Measurements from ENCODE around the gene SHLD3. TPM values are rescaled to one million over a fixed set of nuclear protein-coding genes. Genes with fewer than 3 reads are reported as not detected.
A peak's percentile ranks its signal among the peaks of the same experiment; 100 is the strongest.
"Not testable (repeated sequence)": the region's sequence is repeated elsewhere in the genome, so short reads cannot be mapped to it uniquely, and the experiment has no call there.

SHLD3 gene
- polyA plus RNA-seq, 3 donors, result 2.0 to 4.9 (median 2.6) TPM

DNA sequence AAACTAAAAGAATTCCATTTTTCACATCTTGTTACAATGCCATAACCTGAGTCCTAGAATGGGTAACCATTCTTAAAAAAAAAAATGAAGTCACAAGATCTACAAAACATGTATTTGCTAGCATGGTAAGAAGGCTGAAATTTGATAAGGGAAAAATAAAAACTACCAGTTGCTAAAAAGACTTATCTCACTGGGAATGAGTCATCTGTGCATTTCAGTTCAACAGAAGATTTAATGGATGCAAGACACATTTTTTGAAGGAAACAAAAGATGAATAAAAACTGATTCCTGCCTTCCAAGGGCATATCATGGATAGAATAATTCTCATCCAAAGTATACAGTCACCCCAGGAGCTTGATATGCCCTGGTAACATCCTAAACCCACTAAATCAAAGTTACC, 49.9 kb downstream of the SHLD3 start:
- Mint-ChIP-seq H3K27me3 (ENCODE audit: low read depth in 3 of 3) (no peaks in the 10 kb centered on the region), H3K36me3 (peaks cover 60 to 80% of the 10 kb centered on the region in 2 donors), H3K4me3 (no peak overlapping the region), H3K27ac (peak overlapping the region in 2 of 7 donors; percentile 27 to 30), H3K4me1 (peaks cover 47% of the 10 kb centered on the region), H3K9me3 (no peaks in the 10 kb centered on the region)
- H3K4me1 ChIP-seq (ENCODE audit: control insufficient read depth in 1 of 2, insufficient read depth in 2 of 2, low read length in 2 of 2), result peaks cover 34 to 45% of the 10 kb centered on the region in 2 donors
- H3K36me3 ChIP-seq (replicated peaks in 1 of 2; ENCODE audit: control insufficient read depth in 1 of 2, insufficient read depth in 2 of 2, low read length in 2 of 2), result peaks cover 38 to 61% of the 10 kb centered on the region in 2 donors
- intact Hi-C loops (cut with micrococcal nuclease), result no loop called here
- no peaks in the 10 kb centered on the region for H4K20me1 ChIP-seq (ENCODE audit: insufficient read depth, low read length)
- H3K4me2 ChIP-seq (replicated peaks; ENCODE audit: extremely low read depth, low read length, poor library complexity, severe bottlenecking), result no peak overlapping the region
- peak overlapping the region in 1 of 2 donors; percentile 83 for H3K27ac ChIP-seq (ENCODE audit: low read depth in 1 of 2, low read length in 2 of 2)
- no peak overlapping the region for H3K4me3 ChIP-seq (replicated peaks in 1 of 3; ENCODE audit: low read depth in 2 of 3, low read length in 3 of 3)
- no peak overlapping the region for H2AFZ ChIP-seq (ENCODE audit: insufficient read depth, low read depth, low read length, poor library complexity, severe bottlenecking)
- TF ChIP-seq, protein P1, sequence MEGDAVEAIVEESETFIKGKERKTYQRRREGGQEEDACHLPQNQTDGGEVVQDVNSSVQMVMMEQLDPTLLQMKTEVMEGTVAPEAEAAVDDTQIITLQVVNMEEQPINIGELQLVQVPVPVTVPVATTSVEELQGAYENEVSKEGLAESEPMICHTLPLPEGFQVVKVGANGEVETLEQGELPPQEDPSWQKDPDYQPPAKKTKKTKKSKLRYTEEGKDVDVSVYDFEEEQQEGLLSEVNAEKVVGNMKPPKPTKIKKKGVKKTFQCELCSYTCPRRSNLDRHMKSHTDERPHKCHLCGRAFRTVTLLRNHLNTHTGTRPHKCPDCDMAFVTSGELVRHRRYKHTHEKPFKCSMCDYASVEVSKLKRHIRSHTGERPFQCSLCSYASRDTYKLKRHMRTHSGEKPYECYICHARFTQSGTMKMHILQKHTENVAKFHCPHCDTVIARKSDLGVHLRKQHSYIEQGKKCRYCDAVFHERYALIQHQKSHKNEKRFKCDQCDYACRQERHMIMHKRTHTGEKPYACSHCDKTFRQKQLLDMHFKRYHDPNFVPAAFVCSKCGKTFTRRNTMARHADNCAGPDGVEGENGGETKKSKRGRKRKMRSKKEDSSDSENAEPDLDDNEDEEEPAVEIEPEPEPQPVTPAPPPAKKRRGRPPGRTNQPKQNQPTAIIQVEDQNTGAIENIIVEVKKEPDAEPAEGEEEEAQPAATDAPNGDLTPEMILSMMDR (IDR thresholded peaks at IDR 0.05), result no peak
- no peaks in the 10 kb centered on the region for H3K79me2 ChIP-seq (ENCODE audit: insufficient read depth, low read length)
- no peaks in the 10 kb centered on the region for H3K9me3 ChIP-seq (replicated peaks in 1 of 2; ENCODE audit: control insufficient read depth in 1 of 2, insufficient read depth in 1 of 2, low read length in 2 of 2)
- H3K9ac ChIP-seq (ENCODE audit: insufficient read depth, low read length, poor library complexity, severe bottlenecking), result no peak overlapping the region
- no peak for DNase-seq
- no peaks in the 10 kb centered on the region for H3K27me3 ChIP-seq (ENCODE audit: control insufficient read depth in 2 of 2, insufficient read depth in 2 of 2, low read length in 2 of 2)

DNA sequence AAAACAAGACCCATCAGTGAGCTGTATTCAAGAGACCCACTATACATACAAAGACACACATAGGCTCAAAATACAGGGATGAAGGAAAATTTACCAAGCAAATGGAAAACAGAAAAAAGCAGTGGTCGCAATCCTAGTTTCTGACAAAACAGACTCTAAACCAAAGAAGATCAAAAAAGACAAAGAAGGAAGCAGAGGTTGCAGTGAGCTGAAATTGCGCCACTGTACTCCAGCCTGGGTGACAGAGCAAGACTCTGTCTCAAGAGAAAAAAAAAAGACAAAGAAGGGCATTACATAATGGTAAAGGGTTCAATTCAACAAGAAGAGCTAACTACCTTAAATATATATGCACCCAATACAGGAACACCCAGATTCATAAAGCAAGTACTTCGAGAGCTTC, 51.2 kb downstream of the SHLD3 start:
- Histone ChIP-seq H3K4me1 (ENCODE audit: control insufficient read depth in 1 of 2, insufficient read depth in 2 of 2, low read length in 2 of 2) (peaks cover 34 to 45% of the 10 kb centered on the region in 2 donors), H3K4me2 (replicated peaks; ENCODE audit: extremely low read depth, low read length, poor library complexity, severe bottlenecking) (peak overlapping the region; percentile 50), H3K4me3 (replicated peaks in 1 of 3; ENCODE audit: low read depth in 2 of 3, low read length in 3 of 3) (peak overlapping the region in 1 of 3 experiments; percentile 15), H3K27ac (ENCODE audit: low read depth in 1 of 2, low read length in 2 of 2) (peak overlapping the region in 1 of 2 donors; percentile 83), H3K36me3 (replicated peaks in 1 of 2; ENCODE audit: control insufficient read depth in 1 of 2, insufficient read depth in 2 of 2, low read length in 2 of 2) (peaks cover 38 to 61% of the 10 kb centered on the region in 2 donors)
- peak; percentile 17 to 23 (median 19) for DNase-seq
- H3K9ac ChIP-seq (ENCODE audit: insufficient read depth, low read length, poor library complexity, severe bottlenecking); H3K27me3 ChIP-seq (ENCODE audit: control insufficient read depth in 2 of 2, insufficient read depth in 2 of 2, low read length in 2 of 2); H3K9me3 Mint-ChIP-seq; H4K20me1 ChIP-seq (ENCODE audit: insufficient read depth, low read length); H3K9me3 ChIP-seq (replicated peaks in 1 of 2; ENCODE audit: control insufficient read depth in 1 of 2, insufficient read depth in 1 of 2, low read length in 2 of 2); H3K79me2 ChIP-seq (ENCODE audit: insufficient read depth, low read length); H2AFZ ChIP-seq (ENCODE audit: insufficient read depth, low read depth, low read length, poor library complexity, severe bottlenecking); H3K27me3 Mint-ChIP-seq (ENCODE audit: low read depth in 3 of 3); intact Hi-C loops (cut with micrococcal nuclease): not testable (repeated sequence)
- Mint-ChIP-seq H3K36me3 (peaks cover 57 to 79% of the 10 kb centered on the region in 2 donors), H3K4me1 (peaks cover 47% of the 10 kb centered on the region), H3K27ac (peak overlapping the region; percentile 67 to 95 (median 93)), H3K4me3 (peak overlapping the region in 1 of 2 donors; percentile 83)
- WGBS (ENCODE audit: insufficient coverage), result no CpG with 5 or more reads among the region's 3 CpGs

Small RNAs within 50 kb of the gene (small RNA-seq; reads per million reads assigned to genes)
- gene RNU6-540P (ENCODE audit: insufficient read length, low read depth), result not detected

Other genes starting within 250 kb of the SHLD3 start
- gene ADAMTS6, start 143.1 kb upstream of the SHLD3 start, polyA plus RNA-seq, result under 1 TPM in 1 of 3 donors, not detected in 2; 0.01 TPM
- gene CENPK, start 61.9 kb upstream of the SHLD3 start, polyA plus RNA-seq, result 1 to 10 TPM in 1 of 3 donors, under 1 TPM in 2; 0.27 to 1.8 (median 0.83) TPM
- gene PPWD1, start 61.7 kb upstream of the SHLD3 start, polyA plus RNA-seq, result 10 to 100 TPM in 2 of 3 donors, 1 to 10 TPM in 1; 7.7 to 23.9 (median 12.3) TPM
- 1 to 10 TPM; 3.2 to 5.6 (median 3.3) TPM for gene TRIM23, start 694 bp upstream of the SHLD3 start, polyA plus RNA-seq
- gene TRAPPC13, start within 50 bp of the SHLD3 start, polyA plus RNA-seq, result 10 to 100 TPM; 12.0 to 17.3 (median 14.9) TPM
- gene SGTB, start 97.1 kb downstream of the SHLD3 start, polyA plus RNA-seq, result 10 to 100 TPM in 1 of 3 donors, 1 to 10 TPM in 2; 7.4 to 16.5 (median 7.6) TPM
- 10 to 100 TPM in 2 of 3 donors, 1 to 10 TPM in 1; 8.7 to 39.2 (median 17.7) TPM for gene NLN, start 97.2 kb downstream of the SHLD3 start, polyA plus RNA-seq